EH (cell line): ENCODE data around the gene SUSD2.

ENCODE experiments used
- DNase-seq: peaks from one replicate; pipeline ENCODE4 v3.0.0-alpha.2; 2015; ENCODE audit warnings: low read depth

The SUSD2 gene

DNA sequence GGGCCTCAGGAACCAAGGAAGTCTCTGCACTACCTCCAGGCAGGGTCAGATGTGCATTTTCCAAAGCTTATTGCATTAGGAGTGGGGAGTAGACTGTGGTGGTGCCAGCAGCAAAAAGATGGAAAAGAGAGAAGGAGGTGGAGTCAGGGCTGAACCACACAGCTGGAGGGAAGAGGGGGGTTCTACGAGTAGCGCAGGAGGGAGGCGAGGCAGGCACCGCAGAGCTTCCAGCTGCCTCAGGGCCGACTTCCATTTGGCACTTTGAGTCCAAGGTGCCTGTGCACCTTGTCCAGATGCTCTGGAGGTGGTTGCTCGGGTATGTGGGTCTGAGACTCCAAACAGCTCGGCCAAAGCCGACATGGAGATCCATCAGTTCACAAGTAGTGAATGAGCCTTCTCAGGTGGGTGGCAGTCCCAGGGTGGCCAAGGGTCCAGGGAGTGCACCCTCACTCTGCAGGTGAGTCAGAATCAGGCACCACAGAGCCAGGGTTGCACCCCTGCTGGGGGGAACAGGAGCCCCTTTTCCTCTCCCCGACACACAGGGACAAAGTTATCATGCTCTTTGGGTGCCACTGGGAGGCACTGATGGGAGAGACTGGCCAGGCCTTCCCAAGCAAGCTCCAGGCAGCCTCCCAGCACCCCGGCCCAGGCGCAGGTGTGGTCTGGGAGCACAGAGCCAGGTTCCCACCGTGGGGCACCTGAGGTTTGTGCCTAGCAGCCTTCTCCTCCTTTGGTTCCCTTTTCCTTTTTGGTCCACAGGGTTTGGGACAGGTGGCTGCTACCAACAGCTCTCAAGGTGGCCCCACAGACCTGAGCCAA, 33.4 kb downstream of the SUSD2 start:
- DNase-seq, result no peak

DNA sequence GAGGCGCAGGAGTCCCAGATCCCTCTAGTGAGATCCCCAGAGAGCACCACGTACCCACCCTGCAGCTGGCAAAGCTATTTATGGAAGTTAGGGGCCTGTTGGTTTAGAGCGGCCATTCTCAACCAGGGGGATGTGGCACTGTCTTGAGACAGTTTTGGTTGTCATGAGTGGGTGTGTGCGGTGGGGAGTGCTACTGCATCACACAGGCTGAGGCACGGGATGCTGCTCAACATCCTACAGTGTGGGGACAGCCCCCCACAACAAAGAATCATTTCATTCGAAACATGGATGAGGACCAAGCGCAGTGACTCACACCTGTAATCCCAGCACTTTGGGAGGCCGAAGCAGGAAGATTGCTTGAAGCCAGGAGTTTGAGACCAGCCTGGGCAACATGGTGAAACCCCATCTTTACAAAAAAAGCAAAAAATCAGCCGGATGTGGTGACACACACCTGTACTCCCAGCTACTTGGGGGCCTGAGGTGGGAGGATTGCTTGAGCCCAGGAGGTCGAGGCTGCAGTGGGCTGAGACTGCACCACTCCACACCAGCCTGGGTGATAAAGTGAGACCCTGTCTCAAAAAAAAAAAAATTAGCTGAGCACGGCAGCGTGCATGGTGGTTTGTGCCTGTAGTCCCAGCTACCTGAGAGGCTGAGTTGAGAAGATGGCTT, 35.4 kb downstream of the SUSD2 start:
- no peak for DNase-seq

DNA sequence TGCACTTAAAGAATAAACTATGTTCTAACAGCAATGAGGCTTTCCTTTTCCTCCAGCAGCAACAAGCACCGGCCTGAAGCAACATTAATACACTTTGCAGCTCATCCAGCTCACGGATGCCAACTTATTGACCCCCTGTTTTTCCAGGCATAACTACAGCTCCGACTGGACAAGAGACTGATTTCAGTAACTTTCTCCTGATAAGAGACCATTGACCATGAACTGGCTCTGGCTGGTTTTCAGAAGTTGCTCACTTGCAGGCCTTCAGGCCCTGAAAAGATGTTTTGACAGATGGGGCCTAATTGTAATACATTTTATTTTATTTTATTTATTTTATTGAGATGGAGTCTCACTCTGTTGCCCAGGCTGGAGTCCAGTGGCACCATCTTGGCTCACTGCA, 36.1 kb downstream of the SUSD2 start:
- no peak for DNase-seq

DNA sequence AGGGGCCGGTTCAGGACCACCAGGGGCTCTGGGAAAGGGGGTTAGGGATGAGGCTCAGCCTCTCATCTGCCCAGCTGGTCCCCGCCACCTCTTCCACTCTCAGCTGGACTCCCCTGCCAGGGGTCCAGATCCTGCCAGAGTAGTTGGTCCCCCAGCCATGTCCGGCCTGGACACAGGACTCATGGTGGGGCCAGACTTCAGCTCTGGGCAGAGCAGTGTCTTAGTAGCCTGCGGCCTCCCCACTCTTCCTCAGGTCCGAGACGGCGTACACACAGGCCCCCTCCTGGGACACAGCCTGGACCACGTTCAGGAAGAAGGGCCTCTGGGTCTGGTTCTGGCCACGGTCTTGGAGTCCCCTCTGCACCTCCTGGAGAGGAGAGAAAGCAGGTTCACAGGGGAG, 38.5 kb downstream of the SUSD2 start:
- no peak for DNase-seq

DNA sequence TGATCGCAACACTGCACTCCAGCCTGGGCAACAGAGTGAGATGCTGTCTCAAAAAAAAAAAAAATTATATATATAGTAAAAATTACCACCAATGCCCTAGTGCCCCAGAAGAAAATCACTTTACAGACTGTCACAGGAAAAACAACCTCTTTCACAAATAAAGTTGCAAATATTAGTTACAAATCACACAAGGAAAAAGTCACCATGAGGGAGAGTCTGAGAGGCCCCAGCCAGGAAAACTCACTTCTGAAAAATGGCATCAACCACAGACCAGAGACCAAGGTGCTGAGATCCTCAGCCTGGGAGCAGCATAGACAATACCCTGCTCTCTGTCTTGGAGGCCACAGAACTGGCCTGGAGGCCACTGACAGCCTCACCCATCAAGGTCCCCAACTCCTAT, 43.2 kb downstream of the SUSD2 start:
- DNase-seq, result no peak

DNA sequence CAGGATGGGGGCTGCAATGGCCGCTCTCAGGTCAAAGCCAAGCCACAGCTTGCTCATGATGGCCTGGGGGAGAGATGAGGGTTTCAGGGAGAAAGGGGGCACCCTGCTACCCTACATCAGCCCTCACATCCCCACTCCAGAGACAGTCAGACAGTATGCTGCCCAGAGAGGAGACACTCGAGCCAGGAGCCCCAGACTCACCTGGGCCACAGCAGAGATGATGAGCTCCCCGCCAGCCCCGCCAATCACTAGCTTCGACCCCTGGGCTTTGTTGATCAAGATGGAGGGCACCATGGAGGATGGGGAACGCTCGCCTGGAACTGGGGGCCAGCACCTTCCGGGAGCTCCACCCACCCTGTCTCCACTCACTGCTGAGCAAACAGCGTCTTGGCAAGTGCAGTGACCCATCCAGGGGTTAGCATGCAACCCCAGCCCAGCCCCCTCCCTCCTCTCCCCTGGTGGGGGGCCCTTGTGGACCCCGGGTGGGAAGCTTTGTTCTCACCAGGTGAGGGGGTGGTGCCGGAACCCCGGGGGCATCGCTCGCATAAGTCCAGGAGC, 43.8 kb downstream of the SUSD2 start:
- no peak for DNase-seq

DNA sequence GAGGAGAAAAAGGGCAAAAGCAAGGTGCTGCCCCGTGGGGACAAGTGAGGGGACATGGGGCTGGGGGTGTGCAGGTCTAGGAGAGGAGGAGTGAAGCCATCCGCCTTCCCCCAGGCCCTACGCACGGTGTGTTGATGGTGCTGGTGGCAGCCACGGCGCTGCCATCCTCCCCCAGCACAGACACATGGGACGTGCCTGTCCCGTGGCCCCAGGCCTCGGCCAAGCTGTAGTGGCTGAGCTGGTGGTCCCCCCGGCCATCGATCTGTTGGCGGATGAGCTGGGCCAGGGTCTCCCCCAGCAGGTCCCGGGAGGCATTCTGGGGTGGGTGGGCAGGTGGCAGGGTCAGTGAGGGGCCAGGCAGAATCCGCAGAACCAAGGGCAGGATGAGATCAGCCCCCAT, 44.7 kb downstream of the SUSD2 start:
- no peak for DNase-seq

DNA sequence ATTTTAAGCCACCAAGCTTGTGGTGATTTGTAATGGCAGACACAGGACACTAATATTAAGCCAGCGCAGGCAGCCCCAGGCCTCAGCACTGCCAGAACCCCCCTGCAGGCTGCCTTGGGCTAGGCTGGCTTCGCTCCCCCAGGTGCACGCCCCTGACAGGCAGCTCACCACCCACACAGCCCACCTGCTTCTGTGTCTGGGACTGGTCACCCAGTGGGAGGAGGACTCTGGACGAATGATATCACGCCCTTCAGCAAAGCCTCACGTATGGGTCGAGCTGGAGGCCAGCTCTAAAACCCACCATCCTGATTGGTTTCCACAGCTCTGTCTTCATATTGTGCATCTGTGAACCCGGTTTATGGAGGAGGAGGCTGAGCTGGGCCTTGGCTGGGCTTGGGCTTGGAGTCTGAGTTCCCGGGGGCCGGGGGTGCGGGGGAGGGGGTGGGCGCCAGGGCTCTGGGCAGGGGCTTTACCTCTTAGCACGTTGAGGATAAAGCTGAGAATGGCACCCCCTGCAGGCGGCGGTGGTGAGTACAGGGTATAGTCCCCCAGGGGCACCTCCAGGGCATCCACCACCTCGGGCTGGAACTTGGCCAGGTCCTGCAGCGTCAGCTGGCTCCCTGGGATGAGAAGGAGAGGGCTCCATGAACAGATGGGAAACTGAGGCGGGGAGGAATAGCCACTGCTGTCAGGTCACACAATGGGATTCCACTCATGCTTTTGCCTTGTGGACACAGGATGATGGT, 49.8 kb downstream of the SUSD2 start:
- DNase-seq, result no peak

DNA sequence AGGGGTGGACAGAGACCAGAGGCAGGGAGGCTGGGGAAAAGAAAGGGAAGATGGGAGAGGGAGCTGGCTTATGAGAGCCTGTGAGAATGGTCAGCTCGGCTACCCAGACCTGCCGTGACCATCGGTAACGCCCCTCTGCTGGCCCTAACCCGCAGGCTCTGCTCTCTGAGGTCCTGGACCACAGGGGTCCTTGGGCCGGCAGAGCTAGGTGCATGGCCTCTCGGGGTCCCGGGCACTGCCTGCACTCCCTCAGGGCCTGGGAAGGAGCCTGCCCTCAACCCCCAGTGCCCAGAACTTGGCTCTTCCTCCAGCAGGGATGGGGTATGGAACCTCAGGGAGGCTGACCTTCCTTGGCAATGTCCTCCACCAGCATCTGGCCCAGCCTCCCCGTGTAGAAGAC, 50.4 kb downstream of the SUSD2 start:
- no peak for DNase-seq

DNA sequence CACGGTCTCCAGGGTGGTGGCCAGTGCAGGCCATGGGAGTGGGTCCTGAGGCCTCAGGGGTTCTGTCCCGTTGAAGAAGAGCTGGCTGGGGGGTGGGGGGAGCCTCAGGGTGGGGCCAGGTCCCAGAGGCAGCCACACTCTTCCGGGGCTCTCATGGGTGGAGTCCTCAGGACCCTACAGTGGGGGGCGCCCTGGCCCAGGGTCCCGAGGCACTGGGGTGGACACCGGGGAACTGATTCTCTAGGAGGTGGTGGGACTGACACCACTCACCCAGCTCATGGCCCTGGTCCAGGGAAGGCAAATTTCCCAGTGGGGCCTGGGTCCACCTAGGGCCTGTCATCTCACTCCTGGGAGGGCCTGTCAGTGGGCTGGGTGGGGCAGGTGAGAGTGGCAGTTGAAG, 50.8 kb downstream of the SUSD2 start:
- DNase-seq, result no peak

DNA sequence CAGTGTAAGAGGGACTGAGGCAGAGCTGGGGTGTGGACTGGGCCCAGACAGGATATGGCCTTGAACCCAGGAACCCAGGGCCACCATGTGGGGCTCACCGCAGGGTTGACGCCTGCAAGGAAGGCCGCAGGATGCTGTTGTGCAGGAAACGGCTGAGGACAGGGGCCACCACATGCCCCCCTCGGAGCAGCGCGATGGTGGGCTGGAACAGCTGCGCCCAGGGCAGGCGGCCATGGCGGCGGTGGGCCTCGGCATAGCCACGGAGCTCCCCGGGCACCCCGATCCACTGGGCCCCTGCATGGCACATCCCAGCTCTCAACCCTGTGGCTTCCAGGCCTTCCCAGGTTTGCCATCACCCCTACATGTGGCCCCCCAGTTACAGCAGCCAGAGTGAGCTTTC, 51.4 kb downstream of the SUSD2 start:
- no peak for DNase-seq

DNA sequence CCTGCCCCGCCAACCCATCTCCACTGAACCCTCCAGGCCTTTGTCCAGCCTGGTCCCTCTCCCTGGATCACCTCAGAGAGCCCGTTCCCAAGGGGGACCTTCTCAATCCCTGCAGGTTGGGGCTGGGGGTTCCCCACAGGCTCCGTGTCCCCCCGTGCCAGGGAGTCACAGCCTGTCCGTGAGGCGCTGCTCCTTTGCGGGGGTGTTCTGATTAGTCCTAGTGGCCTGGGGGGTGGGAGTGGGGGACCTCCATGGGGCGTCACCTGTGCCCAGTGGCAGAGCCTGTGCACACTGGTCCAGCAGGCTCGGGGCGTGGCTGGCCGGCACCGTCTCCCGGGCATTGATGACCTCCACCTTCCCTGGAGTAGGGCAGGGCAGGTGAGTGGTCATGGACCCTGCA, 51.9 kb downstream of the SUSD2 start:
- no peak for DNase-seq

DNA sequence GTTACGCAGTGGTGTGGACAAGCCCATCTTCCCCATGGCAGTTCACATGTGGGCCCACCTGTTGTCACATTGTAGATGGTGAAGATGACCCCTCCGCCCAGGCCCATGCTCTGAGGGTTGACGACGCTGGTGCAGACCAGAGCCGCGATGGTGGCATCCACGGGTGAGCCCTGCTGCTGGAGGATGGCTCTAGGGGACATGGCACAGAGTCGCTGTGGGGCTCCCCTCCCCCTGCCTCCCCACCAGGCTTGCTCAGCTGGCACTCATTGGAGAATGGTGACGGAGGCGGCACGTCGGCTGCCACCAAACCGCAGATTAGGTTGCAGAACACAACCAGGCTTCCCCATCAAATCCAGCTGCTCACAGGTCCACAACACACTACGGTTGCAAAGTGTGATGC, 52.5 kb downstream of the SUSD2 start:
- DNase-seq, result no peak

DNA sequence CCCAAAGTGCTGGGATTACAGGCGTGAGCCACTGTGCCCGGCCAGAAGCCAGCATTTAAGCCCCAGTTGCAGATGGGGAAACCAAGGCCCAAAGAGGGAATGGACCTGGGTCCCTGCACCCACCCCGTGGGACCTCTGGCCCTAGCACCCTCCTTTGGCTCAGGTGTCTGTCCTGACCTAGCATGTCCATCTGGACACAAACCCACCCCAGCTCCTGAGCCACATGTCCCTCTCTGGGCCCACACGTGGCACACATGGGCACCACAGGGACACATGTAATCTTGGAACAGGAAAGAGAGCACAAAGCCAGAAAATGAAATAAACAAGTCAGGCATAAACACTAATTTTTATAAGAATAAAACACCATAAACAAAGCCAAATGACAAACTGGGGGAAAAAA, 54.0 kb downstream of the SUSD2 start:
- DNase-seq, result no peak

DNA sequence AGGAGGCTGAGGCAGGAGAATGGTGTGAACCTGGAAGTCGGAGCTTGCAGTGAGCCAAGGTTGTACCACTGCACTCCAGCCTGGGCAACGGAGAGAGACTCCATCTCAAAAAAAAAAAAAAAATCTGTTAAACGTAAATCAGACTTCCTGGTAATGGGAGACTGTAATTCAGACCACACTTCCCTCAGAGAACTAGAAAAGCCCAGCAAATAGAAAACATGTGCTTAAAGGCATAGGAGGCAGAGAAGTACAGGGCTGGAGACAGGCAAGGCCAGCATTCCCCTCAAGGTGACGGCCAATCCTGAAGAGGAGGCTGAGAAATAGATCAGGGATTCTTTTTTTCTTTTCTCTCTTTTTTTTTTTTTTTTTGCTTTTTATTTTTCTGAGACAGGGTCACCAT, 55.4 kb downstream of the SUSD2 start:
- peak; percentile 30 for DNase-seq

DNA sequence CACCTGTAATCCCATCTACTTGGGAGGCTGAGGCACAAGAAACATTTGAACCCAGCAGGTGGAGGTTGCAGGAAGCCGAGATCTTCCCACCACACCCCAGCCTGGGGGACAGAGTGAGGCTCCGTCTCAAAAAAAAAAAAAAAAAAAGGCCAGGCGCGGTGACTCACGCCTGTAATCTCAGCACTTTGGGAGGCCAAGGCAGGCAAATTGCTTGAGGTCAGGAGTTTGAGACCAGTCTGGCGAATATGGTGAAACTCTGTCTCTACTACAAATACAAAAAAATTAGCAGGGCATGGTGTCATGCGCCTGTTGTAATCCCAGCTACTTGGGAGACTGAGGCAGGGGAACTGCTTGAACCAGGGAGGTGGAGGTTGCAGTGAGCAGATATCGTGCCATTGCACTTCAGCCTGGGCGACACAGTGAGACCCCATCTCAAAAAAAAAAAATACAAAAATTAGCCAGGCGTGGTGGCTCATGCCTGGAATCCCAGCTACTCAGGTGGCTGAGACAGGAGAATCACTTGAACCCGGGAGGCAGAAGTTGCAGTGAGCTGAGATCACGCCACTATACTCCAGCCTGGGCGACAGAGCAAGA, 56.9 kb downstream of the SUSD2 start:
- DNase-seq, result peak; percentile 13
